ENCODE results near the gene ZNF778. TPM values are rescaled to one million over a fixed set of nuclear protein-coding genes. Genes with fewer than 3 reads are reported as not detected.

ZNF778 gene
- 1.3 and 3.0 TPM in 2 replicates for total RNA-seq

DNA sequence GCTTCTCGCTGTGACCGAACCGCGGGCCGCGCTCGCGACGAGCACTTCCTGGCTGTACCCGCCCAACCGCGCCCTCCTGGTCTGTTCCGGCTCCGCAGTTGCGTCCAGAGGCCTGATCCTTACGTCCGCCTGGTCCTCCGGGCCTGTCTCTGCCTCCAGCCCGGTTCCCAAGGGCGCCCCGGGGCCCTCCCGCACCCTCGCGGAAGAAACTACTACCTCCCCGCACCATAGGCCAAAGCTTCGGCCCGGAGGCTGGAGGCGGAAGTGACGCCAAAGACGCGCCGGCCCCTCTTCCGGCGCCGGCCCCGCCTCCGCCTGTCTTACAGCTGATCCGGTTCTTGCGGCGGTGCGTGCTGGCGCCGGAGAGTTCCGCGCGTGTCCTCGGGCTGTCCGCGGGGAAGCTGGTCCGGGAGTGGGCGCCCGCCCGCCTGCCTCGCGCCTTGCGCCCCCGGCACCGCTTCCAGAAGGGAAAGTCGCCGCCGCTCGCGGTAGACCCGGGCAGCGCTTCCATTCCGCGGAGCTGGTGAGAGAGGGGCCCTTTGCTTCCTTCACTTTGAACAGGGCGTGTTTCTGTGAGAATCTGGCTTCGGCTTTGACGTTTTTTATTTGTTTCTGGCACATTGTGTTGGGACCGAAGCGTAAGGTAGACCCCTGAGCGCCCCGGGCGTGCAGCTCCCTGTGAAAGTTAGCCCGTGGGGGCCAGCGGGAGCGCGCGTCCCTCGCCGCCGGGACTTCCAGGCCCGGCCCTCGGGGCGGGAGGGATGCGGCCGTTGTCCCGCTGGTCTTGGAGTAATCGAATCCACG lies at the start of gene ZNF778:
Gene ZNF778 (plus strand): TSS at position 316 of the 804 bp plus-strand sequence. CDS start 3,425 bp downstream, outside the sequence.

DNA sequence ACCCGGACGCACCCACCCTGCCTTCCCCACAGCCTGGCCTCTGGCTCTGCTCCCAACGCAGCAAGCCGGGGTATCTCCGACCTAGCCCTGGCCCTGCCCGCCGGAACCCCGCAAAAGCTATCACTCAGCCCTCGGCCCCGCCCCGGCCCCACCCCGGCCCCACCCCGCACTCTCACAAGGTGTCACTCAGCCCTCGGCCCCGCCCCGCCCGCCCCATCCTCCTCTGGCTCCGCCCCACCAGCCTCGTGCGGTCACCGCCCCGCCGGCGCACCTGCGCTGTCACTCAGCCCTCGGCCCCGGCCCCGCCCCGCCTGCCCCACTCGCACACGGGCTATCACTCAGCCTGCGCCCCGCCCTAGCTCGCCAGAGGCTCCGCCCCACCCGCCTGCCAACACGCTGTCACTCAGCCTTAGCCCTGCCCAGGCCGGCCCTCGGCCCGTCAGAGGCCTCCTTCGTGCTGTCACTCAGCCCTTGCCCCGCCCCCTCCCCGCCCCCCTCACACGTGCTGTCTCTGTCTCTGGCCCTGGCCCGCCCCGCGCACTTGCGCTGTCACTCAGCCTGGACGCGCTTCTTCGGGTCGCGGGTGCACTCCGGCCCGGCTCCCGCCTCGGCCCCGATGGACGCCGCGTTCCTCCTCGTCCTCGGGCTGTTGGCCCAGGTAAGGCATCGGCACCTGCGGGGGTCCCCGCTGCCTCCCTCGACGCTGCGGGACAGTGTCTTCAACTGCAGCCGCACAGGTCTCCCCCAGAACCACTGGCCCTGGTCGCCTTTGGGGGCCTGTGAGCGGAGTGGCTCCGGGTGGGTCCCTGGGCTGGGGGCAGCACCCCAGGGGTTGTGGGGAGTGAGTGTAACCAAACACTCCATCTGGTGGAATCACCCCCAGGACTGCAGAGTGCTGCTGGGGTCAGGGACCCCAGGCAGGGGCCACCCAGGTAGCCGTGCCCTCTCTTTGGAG lies 46.0 kb upstream of the ZNF778 start, which contains the start of gene CDH15:
Gene CDH15 (plus strand): TSS at position 533 of the 955 bp plus-strand sequence. CDS start 84 bp downstream, at position 617.

DNA sequence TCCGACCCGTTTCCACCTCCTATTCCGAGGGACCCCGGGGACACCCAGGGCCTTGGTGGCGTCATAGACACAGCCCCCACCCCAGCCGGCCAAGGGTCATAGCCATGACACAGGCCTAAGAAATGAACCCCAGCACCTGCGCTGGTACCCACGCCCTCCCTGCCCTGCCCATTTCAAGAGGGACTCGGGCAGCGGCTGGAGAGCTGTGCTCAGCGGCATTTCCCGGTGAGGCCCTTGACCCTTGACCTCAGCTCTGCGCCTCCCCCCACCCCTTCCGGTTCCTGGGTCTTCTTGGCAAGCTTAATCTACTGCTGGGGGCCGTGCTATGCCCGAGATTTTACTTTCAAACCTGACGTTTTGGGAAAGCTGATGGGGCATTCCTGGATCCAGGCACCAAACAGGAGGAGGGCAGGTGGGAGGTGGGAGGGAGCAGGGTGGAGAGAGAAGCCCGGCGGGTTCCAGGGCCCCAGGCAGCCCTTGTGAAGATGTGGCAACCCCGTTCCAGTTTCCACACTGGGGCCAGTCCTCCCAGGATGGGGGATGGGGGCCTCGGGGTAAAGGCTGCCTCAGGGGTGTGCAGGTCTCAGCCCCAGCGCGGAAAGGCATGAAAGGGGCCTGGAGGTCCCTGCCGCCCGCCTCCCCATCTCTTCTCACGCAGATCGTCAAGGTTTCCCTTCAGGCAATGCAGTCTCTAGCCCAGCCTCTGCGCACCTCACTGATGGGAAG lies 17.2 kb upstream of the ZNF778 start, which contains the start of gene SLC22A31:
Gene SLC22A31 (minus strand): TSS at position 414 of the 726 bp plus-strand sequence. CDS start 36 bp downstream, at position 378.

Other genes with a start within 250 kb of the ZNF778 start
- gene CBFA2T3, start 240.5 kb upstream of the ZNF778 start, total RNA-seq, result not detected in 2 replicates
- 21.3 and 33.6 TPM in 2 replicates for gene ACSF3, start 123.9 kb upstream of the ZNF778 start, total RNA-seq
- 0.30 TPM in 1 of 2 replicates, not detected in the other for gene CDH15, start 46.0 kb upstream of the ZNF778 start, total RNA-seq
- 0.45 and 1.7 TPM in 2 replicates for gene SLC22A31, start 17.2 kb upstream of the ZNF778 start, total RNA-seq